Liver (tissue), 3 donors: ENCODE data around the gene ASCL3.

Experiments
- EGR1 ChIP-seq, 2 donors: IDR thresholded peaks; 2 replicates each; pipeline ENCODE4 v1.6.1; 2016 to 2018; ENCODE audit warnings: antibody characterized with exemption in 2 of 2, low read depth in 2 of 2
- HNF4A ChIP-seq, 2 donors: conservative IDR thresholded peaks; 2 replicates each; pipeline ENCODE4 v1.6.1; 2016; ENCODE audit warnings: antibody characterized with exemption in 2 of 2, mild to moderate bottlenecking in 2 of 2
- HNF4G ChIP-seq: IDR thresholded peaks from 2 replicates; pipeline ENCODE4 v1.6.1; 2016; ENCODE audit warnings: antibody characterized with exemption
- JUND ChIP-seq, 2 donors: IDR thresholded peaks; 2 replicates each; pipeline ENCODE4 v1.6.1; 2016; ENCODE audit warnings: antibody characterized with exemption in 2 of 2
- RAD21 ChIP-seq, 2 donors: IDR thresholded peaks; 2 replicates each; pipeline ENCODE4 v1.6.1; 2016; ENCODE audit warnings: antibody characterized with exemption in 2 of 2, mild to moderate bottlenecking in 2 of 2
- RXRA ChIP-seq, 2 donors: IDR thresholded peaks; 2 replicates each; pipeline ENCODE4 v1.6.1; 2017 to 2018; ENCODE audit warnings: antibody characterized with exemption in 2 of 2, mild to moderate bottlenecking in 1 of 2
- TAF1 ChIP-seq: conservative IDR thresholded peaks from 2 replicates; pipeline ENCODE4 v1.6.1; 2016; ENCODE audit warnings: antibody characterized with exemption, mild to moderate bottlenecking
- YY1 ChIP-seq: IDR thresholded peaks from 2 replicates; pipeline ENCODE4 v1.6.1; 2016; ENCODE audit warnings: antibody characterized with exemption, mild to moderate bottlenecking
- TF ChIP-seq, protein P1 (sequence below): fragments of 150-350 bp; IDR thresholded peaks from 2 replicates; pipeline ENCODE4 v1.5.1; 2017; ENCODE audit warnings: improper control_type of control experiment, low read depth, low read length; ENCODE audit not compliant: missing input control
- TF ChIP-seq, protein P2 (sequence below): IDR thresholded peaks from 2 replicates; pipeline ENCODE4 v1.6.1; 2016; ENCODE audit warnings: antibody characterized with exemption, mild to moderate bottlenecking
- TF ChIP-seq, protein P3 (sequence below): IDR thresholded peaks from 2 replicates; pipeline ENCODE4 v1.6.1; 2016; ENCODE audit warnings: antibody characterized with exemption
- TF ChIP-seq, protein P4 (sequence below): IDR thresholded peaks from 2 replicates; pipeline ENCODE4 v1.6.1; 2016; ENCODE audit warnings: antibody characterized with exemption
- donor health status: healthy.
- donor health status: healthy.

DNA sequence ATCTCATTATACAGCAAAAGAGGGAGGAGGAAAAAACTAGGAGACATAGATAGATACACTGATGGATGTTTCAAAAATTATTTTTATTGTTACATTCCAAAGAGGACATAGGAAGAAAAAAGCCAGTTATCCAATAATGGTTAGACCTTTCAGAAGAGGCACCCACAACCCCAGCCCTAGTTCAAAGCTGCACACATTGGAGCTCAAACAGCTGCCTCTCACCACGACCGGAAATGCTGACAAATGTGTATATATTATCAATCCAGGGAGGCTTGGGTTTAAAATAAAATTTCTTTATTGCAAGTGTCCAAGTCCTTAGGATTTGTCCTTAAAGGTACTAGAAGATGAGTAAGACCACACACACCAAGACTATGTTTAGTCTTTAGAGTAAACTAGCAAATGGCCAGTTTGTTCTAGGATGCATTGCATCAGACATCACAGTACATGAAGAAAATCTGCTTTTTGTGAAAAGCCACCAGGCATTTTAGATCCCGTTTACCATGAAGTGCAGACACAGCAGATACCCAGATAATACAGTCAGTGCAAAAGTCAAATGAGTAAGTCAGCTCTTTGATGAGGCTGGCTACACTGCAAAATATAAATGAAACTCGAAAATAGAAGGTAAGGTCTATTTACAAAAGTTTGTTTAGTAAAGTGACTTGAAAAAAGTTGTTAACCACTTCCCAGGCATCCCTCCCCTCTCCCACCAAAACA is 4.6 kb upstream of the ASCL3 start:
- TF ChIP-seq, protein P1, sequence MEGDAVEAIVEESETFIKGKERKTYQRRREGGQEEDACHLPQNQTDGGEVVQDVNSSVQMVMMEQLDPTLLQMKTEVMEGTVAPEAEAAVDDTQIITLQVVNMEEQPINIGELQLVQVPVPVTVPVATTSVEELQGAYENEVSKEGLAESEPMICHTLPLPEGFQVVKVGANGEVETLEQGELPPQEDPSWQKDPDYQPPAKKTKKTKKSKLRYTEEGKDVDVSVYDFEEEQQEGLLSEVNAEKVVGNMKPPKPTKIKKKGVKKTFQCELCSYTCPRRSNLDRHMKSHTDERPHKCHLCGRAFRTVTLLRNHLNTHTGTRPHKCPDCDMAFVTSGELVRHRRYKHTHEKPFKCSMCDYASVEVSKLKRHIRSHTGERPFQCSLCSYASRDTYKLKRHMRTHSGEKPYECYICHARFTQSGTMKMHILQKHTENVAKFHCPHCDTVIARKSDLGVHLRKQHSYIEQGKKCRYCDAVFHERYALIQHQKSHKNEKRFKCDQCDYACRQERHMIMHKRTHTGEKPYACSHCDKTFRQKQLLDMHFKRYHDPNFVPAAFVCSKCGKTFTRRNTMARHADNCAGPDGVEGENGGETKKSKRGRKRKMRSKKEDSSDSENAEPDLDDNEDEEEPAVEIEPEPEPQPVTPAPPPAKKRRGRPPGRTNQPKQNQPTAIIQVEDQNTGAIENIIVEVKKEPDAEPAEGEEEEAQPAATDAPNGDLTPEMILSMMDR, result no peak
- TF ChIP-seq HNF4G (no peak), RAD21 (IDR thresholded peaks at IDR 0.05) (no peak), HNF4A (conservative IDR thresholded peaks at IDR 0.05) (no peak), YY1 (no peak), EGR1 (IDR thresholded peaks at IDR 0.05; ENCODE audit: low read depth in 2 of 2) (no peak), TAF1 (no peak), RXRA (IDR thresholded peaks at IDR 0.05) (no peak), JUND (IDR thresholded peaks at IDR 0.05) (no peak)
- TF ChIP-seq, protein P2, sequence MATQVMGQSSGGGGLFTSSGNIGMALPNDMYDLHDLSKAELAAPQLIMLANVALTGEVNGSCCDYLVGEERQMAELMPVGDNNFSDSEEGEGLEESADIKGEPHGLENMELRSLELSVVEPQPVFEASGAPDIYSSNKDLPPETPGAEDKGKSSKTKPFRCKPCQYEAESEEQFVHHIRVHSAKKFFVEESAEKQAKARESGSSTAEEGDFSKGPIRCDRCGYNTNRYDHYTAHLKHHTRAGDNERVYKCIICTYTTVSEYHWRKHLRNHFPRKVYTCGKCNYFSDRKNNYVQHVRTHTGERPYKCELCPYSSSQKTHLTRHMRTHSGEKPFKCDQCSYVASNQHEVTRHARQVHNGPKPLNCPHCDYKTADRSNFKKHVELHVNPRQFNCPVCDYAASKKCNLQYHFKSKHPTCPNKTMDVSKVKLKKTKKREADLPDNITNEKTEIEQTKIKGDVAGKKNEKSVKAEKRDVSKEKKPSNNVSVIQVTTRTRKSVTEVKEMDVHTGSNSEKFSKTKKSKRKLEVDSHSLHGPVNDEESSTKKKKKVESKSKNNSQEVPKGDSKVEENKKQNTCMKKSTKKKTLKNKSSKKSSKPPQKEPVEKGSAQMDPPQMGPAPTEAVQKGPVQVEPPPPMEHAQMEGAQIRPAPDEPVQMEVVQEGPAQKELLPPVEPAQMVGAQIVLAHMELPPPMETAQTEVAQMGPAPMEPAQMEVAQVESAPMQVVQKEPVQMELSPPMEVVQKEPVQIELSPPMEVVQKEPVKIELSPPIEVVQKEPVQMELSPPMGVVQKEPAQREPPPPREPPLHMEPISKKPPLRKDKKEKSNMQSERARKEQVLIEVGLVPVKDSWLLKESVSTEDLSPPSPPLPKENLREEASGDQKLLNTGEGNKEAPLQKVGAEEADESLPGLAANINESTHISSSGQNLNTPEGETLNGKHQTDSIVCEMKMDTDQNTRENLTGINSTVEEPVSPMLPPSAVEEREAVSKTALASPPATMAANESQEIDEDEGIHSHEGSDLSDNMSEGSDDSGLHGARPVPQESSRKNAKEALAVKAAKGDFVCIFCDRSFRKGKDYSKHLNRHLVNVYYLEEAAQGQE, result no peak
- TF ChIP-seq, protein P3, sequence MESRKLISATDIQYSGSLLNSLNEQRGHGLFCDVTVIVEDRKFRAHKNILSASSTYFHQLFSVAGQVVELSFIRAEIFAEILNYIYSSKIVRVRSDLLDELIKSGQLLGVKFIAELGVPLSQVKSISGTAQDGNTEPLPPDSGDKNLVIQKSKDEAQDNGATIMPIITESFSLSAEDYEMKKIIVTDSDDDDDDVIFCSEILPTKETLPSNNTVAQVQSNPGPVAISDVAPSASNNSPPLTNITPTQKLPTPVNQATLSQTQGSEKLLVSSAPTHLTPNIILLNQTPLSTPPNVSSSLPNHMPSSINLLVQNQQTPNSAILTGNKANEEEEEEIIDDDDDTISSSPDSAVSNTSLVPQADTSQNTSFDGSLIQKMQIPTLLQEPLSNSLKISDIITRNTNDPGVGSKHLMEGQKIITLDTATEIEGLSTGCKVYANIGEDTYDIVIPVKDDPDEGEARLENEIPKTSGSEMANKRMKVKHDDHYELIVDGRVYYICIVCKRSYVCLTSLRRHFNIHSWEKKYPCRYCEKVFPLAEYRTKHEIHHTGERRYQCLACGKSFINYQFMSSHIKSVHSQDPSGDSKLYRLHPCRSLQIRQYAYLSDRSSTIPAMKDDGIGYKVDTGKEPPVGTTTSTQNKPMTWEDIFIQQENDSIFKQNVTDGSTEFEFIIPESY, result no peak
- TF ChIP-seq, protein P4, sequence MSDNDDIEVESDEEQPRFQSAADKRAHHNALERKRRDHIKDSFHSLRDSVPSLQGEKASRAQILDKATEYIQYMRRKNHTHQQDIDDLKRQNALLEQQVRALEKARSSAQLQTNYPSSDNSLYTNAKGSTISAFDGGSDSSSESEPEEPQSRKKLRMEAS, result no peak
